Effector CD4-positive, alpha-beta T cell (primary cell): ENCODE data around the gene PGRMC1.
A peak's percentile ranks its signal among the peaks of the same experiment; 100 is the strongest.
"Not testable (repeated sequence)": the region's sequence is repeated elsewhere in the genome, so short reads cannot be mapped to it uniquely, and the experiment has no call there.

Experiments
- DNase-seq: peaks from one replicate; pipeline ENCODE4 v3.0.0-alpha.2; 2020
- total RNA-seq: gene quantifications from one replicate; lab custom pipeline; 2026; lab: John Stamatoyannopoulos, UW

PGRMC1 gene
- 18.2 reads per million, percentile 45 among the genes with 10 or more reads in this experiment for total RNA-seq

DNA sequence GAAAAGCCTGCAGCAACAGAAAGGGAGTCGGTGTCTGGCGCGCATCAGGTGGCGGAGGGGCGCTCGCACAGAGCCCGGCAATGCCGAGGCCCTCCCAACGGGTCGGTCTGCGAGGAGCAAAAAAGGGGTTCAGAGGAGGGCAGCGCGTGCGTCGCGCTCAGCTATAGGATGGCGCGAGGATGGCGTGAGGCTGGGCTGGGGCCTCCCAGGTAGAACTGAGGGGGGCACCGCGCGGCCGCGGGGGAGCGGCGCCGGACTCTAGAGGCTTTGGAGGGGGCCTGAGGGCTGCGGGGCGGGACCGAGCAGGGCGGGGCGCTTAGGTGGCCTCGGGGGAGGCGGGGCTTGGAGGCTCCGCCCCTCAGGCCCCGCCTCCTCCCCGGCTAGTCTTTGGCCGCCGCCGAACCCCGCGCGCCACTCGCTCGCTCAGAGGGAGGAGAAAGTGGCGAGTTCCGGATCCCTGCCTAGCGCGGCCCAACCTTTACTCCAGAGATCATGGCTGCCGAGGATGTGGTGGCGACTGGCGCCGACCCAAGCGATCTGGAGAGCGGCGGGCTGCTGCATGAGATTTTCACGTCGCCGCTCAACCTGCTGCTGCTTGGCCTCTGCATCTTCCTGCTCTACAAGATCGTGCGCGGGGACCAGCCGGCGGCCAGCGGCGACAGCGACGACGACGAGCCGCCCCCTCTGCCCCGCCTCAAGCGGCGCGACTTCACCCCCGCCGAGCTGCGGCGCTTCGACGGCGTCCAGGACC, at the start of gene PGRMC1:
PGRMC1 (plus strand) TSS at position 414 of the 751 bp plus-strand sequence; CDS start at position 493, 79 bp downstream.
- peak; percentile 68 for DNase-seq

- no peak for DNase-seq
These were observed 49.3 kb upstream of the PGRMC1 start for GRCh38 chrX:119186763-119187162.

DNA sequence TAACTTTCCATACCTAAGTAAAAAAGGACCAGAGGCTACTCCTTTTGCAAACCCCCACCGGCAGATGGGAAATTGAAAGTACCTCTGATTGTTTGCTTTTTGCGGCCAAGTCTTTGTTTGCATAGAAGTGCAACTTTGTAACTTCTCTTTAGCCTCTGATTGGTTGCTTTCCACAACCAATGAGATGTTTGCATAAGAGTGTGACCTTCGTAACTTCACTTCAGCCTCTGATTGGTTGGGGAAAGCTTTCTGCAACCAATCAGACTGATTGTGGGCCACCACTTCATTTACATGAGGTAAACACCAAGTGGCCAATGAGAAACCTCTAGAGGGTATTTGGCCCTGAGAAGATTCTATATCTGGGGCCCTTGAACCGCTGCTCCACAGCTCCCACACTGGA, 48.8 kb upstream of the PGRMC1 start:
- no peak for DNase-seq

GRCh38 chrX:119189115-119189514, 47.0 kb upstream of the PGRMC1 start:
- DNase-seq = no peak

GRCh38 chrX:119189595-119189994, 46.5 kb upstream of the PGRMC1 start:
- no peak for DNase-seq

DNA sequence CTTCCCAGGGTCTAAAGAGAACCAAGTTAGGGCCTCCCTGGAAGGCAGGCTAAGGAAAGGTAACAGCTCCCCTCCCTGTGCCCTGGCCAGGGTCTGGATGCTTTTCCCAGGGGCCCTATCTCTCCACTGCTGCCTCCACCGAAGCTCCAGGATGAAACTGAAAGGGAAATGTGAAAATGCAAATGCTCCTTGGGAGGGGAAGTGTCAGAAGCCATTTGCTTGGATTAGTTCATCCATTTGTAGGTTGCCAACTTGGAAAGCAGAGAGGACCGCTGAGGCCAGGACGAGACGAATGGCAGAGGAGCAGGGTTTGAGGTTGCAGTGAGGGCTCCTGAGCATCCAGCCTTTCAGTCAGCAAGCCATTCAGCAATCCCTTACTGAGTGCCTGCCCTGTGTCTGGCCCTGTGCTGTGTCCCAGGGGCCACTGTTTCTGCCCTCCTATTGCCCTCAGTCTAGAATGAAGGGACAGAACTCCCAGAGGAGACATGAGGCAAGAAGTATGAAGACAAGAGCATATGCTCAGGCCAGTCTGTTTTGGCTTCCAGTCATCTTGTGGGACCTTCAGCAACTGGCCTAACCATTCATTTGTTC, 45.9 kb upstream of the PGRMC1 start:
- DNase-seq = no peak

DNA sequence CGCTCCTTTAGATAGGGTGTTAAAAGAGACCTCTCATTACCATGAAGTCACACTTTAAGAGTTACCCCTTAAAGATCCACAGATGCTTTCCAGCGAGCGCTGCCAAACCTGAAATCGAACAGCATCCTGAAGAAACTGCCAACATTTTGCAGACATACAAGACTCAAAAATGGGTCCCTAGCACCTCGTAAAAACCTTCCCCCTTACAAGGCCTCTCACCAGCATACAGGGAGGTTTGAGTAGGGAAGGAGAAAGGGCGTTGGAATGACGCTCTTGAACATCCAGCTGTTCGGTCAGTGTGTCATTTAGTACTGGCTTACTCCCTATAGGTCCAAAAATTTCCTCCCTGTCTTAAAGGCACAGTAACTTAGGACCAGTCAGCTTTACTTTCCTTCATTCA, 45.3 kb upstream of the PGRMC1 start:
- DNase-seq = no peak

DNA sequence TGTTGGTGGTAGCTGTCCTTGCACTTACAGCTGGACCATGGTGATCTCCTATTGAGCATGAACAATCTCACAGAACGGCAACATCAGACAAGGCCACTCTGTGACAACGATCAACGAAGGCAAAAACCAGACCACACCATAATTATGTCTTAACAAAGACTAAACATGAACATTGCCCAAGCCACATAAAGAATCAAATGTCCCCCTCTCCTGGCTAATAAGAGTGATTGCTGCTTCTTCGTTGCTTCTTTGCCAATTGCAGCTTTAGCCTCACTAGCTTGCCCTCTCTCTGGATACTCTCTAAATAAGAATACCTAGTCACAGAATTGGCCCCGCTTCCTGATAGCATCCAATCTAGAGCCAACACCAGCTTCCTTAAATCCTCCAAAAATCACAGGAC, 41.5 kb upstream of the PGRMC1 start:
- no peak for DNase-seq

DNA sequence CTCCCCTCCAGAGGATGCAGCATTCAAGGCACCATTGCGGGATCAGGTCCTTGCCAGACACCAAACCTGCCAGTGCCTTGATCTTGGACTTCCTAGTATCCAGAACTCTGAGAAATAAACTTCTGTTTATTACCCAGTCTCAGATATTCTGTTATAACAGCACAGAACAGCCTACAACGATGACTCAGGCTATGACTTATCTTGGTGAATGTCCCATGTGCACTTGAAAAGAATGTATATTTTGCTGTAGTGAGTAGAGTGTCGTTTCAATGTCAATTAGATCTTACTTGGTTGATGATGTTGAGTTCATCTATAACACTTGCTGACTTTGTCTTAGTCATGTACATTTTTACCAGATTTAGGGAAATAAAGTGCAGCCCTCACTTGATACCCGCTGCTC, 34.5 kb upstream of the PGRMC1 start:
- DNase-seq = no peak

GRCh38 chrX:119206203-119206602, 29.9 kb upstream of the PGRMC1 start:
- no peak for DNase-seq

- not testable (repeated sequence) for DNase-seq
These were observed 28.6 kb upstream of the PGRMC1 start for GRCh38 chrX:119207483-119207882.

- no peak for DNase-seq
These were observed 27.6 kb upstream of the PGRMC1 start for GRCh38 chrX:119208401-119209057.

DNA sequence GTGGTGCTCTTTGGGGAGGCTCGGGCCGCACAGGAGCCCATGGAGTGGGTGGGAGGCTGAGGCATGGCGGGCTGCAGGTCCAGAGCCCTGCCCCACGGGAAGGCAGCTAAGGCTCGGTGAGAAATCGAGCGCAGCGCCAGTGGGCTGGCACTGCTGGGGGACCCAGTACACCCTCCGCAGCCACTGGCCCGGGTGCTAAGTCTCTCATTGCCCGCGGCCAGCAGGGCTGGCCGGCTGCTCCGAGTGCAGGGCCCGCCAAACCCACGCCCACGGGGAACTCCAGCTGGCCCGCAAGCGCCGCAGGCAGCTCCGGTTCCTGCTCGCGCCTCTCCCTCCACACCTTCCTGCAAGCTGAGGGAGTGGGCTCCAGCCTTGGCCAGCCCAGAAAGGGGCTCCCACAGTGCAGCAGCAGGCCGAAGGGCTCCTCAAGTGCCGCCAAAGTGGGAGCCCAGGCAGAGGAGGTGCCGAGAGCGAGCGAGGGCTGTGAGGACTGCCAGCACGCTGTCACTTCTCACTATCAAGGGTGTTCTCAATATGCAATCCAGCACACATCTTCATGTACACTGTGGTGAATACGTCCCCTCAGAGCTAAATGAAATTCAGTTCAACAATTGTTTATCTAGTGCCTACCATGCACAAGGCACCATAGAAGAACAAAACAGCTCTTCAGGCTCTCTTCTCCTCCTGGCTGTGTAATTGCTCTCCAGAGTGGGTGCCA, 25.0 kb upstream of the PGRMC1 start:
- DNase-seq = not testable (repeated sequence)

- DNase-seq = no peak
These were observed 24.5 kb upstream of the PGRMC1 start for GRCh38 chrX:119211649-119212014.

- DNase-seq = no peak
These were observed 17.9 kb upstream of the PGRMC1 start for GRCh38 chrX:119218198-119218597.

GRCh38 chrX:119222932-119223331, 13.2 kb upstream of the PGRMC1 start:
- DNase-seq = no peak

- no peak for DNase-seq
These were observed 12.3 kb upstream of the PGRMC1 start for GRCh38 chrX:119223783-119224182.

- DNase-seq = no peak
These were observed 9.6 kb upstream of the PGRMC1 start for GRCh38 chrX:119226446-119226845.

GRCh38 chrX:119228512-119229252, 7.4 kb upstream of the PGRMC1 start:
- no peak for DNase-seq

DNA sequence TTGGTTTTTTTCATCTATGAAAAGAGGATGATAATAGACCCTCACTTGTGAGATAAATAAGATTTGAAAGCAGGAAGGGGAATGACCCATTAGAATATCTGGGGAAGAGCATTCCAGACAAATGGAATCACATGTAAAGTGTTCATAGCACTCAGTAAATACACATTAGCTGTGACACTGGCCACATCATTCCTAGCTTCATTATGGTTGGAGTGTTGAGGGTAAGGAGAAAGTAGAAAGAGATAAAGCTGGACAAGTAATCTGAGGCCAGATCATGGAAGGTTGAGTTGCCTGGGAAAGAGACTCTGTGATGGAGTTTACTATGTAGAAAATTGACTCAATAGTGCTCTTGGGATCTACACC, 6.9 kb upstream of the PGRMC1 start:
- no peak for DNase-seq

GRCh38 chrX:119230850-119231249, 5.2 kb upstream of the PGRMC1 start:
- no peak for DNase-seq

GRCh38 chrX:119231936-119232445, 4.1 kb upstream of the PGRMC1 start:
- no peak for DNase-seq
